Natural killer cell (primary cell): Measurements from ENCODE around the gene FAM120A. TPM values are rescaled to one million over a fixed set of nuclear protein-coding genes. Genes with fewer than 3 reads are reported as not detected.

Experiments used
- ATAC-seq, 3 donors: fragments of 150-1000 bp in 2 of 3; fragments of 200-7000 bp in 1 of 3; cut with Tn5 transposase; 1 replicate in 1 of 3; 2 replicates in 2 of 3; pipeline ENCODE4 v1.10.0; 2021; ENCODE audit warnings: mild to moderate bottlenecking in 2 of 3, moderate library complexity in 2 of 3
- DNase-seq, 2 donors: peaks; one replicate each; pipeline versions ENCODE4 v3.0.0 to v3.0.0-alpha.2; 2013 to 2021; ENCODE audit warnings: mixed read lengths in 1 of 2
- H3K27ac ChIP-seq: one replicate; pipeline ENCODE4 v1.5.1; 2013; ENCODE audit warnings: mild to moderate bottlenecking, low read length
- H3K27me3 ChIP-seq: one replicate; pipeline ENCODE4 v1.6.1; 2013; ENCODE audit warnings: low read length; ENCODE audit not compliant: control insufficient read depth, insufficient read depth
- H3K36me3 ChIP-seq: one replicate; pipeline ENCODE4 v1.6.1; 2013; ENCODE audit warnings: low read length; ENCODE audit not compliant: control insufficient read depth, insufficient read depth
- H3K4me1 ChIP-seq: one replicate; pipeline ENCODE4 v1.6.1; 2013; ENCODE audit warnings: low read length; ENCODE audit not compliant: control insufficient read depth, insufficient read depth
- H3K4me3 ChIP-seq: one replicate; pipeline ENCODE4 v1.5.1; 2013; ENCODE audit warnings: low read length
- H3K9me3 ChIP-seq: one replicate; pipeline ENCODE4 v1.6.1; 2013; ENCODE audit warnings: low read length; ENCODE audit not compliant: control insufficient read depth, insufficient read depth
- H3K27ac Mint-ChIP-seq, 2 donors: one replicate each; pipeline ENCODE4 v1.8.0; 2022; ENCODE audit warnings: mild to moderate bottlenecking in 2 of 2, mixed read lengths in 2 of 2, moderate library complexity in 1 of 2
- H3K27me3 Mint-ChIP-seq, 2 donors: one replicate each; pipeline ENCODE4 v1.8.0; 2022; ENCODE audit warnings: low read depth in 2 of 2, mixed read lengths in 2 of 2
- H3K36me3 Mint-ChIP-seq: one replicate; pipeline ENCODE4 v1.8.0; 2022; ENCODE audit warnings: mixed read lengths
- H3K4me1 Mint-ChIP-seq, 2 donors: one replicate each; pipeline ENCODE4 v1.8.0; 2022; ENCODE audit warnings: mixed read lengths in 2 of 2
- H3K4me3 Mint-ChIP-seq: one replicate; pipeline ENCODE4 v1.8.0; 2022; ENCODE audit warnings: mild to moderate bottlenecking, moderate library complexity, mixed read lengths
- H3K9me3 Mint-ChIP-seq, 2 donors: one replicate each; pipeline ENCODE4 v1.8.0; 2022; ENCODE audit warnings: mixed read lengths in 2 of 2
- CTCF ChIP-seq: fragments of 200-600 bp; IDR thresholded peaks from one replicate; pipeline ENCODE4 v1.8.0; 2022; ENCODE audit warnings: antibody characterized with exemption
- WGBS: methylation state at CpG from one replicate; pipeline ENCODE4 v1.1.7; 2013; ENCODE audit warnings: missing lambda C conversion rate; ENCODE audit not compliant: insufficient coverage; 5-methylcytosine and 5-hydroxymethylcytosine counted together
- intact Hi-C: fragments of 100-400 bp; cut with micrococcal nuclease; formaldehyde crosslinking; loops from one replicate; pipeline ENCODE4 v1.14.2; 2022
- total RNA-seq, 4 donors: library from RNA; stranded (reverse); fragments of 120-200 nt in 1 of 4; gene quantifications; one replicate each; pipeline versions ENCODE4 v1.2.3 to v1.2.4, GENCODE V29; 2013 to 2022

Gene FAM120A
- total RNA-seq, 3 donors from 2014 or later (not counting 1 experiment from before 2014, with no cell fraction given) = 87.7 to 96.1 (median 91.5) TPM

DNA sequence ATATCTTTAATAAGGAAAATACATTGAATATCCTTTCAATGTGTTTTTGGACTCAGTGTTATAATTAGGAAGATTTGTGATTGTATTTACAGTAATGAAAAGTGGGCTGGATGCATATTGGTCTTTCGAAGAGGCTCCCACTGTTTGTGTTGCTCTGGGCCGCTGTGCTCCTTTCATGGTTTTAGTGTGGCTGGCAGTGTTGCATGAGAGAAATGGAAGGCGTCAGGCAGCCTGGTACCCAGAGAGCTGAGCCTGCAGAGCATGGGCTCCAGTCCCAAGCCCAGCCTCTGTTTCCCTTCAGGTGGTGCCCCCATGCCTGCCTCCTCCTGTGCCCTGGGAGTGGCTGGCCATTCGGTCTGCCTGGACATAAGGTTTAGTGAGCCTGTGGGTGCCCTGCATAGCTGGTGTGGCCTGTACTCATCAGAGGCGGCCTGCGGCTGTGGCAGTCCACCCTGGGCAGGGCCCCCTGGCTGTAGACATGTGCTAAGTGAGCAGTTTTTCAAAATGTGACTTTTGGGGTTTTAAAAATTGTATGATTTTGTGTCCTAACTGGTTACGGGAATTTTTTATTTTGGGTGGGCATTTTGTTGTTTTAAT is 29.3 kb downstream of the FAM120A start:
- no peaks in the 10 kb centered on the region for H3K27me3 Mint-ChIP-seq
- WGBS = 92% methylated on average over 7 of the region's 7 CpGs
- H3K9me3 Mint-ChIP-seq = no peaks in the 10 kb centered on the region
- H3K9me3 ChIP-seq = no peaks in the 10 kb centered on the region
- no peak overlapping the region for H3K4me3 Mint-ChIP-seq
- no peaks in the 10 kb centered on the region for H3K36me3 Mint-ChIP-seq
- peak overlapping the region in 1 of 2 donors; percentile 19 for H3K27ac Mint-ChIP-seq
- no peaks in the 10 kb centered on the region for H3K27me3 ChIP-seq
- H3K4me1 ChIP-seq = peaks cover 5% of the 10 kb centered on the region
- H3K36me3 ChIP-seq = peaks cover 24% of the 10 kb centered on the region
- DNase-seq = no peak
- TF ChIP-seq CTCF = no peak
- peaks cover 32 to 33% of the 10 kb centered on the region in 2 donors for H3K4me1 Mint-ChIP-seq
- intact Hi-C loops = no loop called here
- ATAC-seq = no peak
- no peak overlapping the region for H3K27ac ChIP-seq
- no peak overlapping the region for H3K4me3 ChIP-seq

- H3K27ac ChIP-seq = no peak overlapping the region
- H3K4me3 Mint-ChIP-seq = no peak overlapping the region
Observed at GRCh38 chr9:93483497-93483896, 32.0 kb downstream of the FAM120A start.

DNA sequence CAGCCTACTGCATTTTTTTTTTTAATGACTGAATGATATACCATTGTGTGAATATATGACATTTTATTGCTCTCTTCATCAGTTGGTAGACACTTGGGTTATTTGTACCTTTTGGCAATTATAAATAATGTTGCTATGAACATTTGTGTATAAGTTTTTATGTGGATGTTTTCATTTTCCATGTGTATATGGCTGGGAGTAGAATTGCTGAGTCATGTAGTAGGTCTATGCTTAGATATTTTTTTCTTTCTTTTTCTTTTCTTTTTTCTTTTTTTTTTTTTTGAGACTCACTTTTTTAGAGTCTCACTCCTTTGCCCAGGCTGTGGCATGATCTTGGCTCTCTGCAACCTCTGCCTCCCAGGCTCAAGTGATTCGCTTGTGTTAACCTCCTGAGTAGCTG is 34.8 kb downstream of the FAM120A start:
- H3K27ac Mint-ChIP-seq = peak overlapping the region; percentile 41 to 48
- Histone ChIP-seq H3K9me3 (no peaks in the 10 kb centered on the region), H3K27me3 (no peaks in the 10 kb centered on the region), H3K4me1 (no peaks in the 10 kb centered on the region), H3K4me3 (no peak overlapping the region), H3K27ac (no peak overlapping the region), H3K36me3 (peaks cover 9% of the 10 kb centered on the region)
- 100% methylated on average over 1 of the region's 1 CpG for WGBS
- no peaks in the 10 kb centered on the region for H3K27me3 Mint-ChIP-seq
- peaks cover 49 to 50% of the 10 kb centered on the region in 2 donors for H3K4me1 Mint-ChIP-seq
- TF ChIP-seq CTCF = no peak
- H3K36me3 Mint-ChIP-seq = no peaks in the 10 kb centered on the region
- H3K4me3 Mint-ChIP-seq = no peak overlapping the region
- DNase-seq (no peak), ATAC-seq (no peak)
- intact Hi-C loops = no loop called here
- no peaks in the 10 kb centered on the region for H3K9me3 Mint-ChIP-seq

More at GRCh38 chr9:93483497-93483896, 32.0 kb downstream of the FAM120A start:
- ATAC-seq (no peak), DNase-seq (no peak)
- no peaks in the 10 kb centered on the region for H3K9me3 Mint-ChIP-seq
- Histone ChIP-seq H3K36me3 (peaks cover 16% of the 10 kb centered on the region), H3K9me3 (no peaks in the 10 kb centered on the region), H3K4me3 (no peak overlapping the region), H3K4me1 (peaks cover 5% of the 10 kb centered on the region), H3K27me3 (no peaks in the 10 kb centered on the region)
- WGBS = 100% methylated on average over 2 of the region's 2 CpGs
- no peak for TF ChIP-seq CTCF
- H3K4me1 Mint-ChIP-seq = peaks cover 45 to 53% of the 10 kb centered on the region in 2 donors
- H3K27me3 Mint-ChIP-seq = no peaks in the 10 kb centered on the region
- H3K36me3 Mint-ChIP-seq = no peaks in the 10 kb centered on the region
- intact Hi-C loops = no loop called here
- H3K27ac Mint-ChIP-seq = no peak overlapping the region

- peak overlapping the region in 1 of 2 donors; percentile 18 for H3K27ac Mint-ChIP-seq
- no peak for TF ChIP-seq CTCF
- no peaks in the 10 kb centered on the region for H3K27me3 ChIP-seq
- H3K27me3 Mint-ChIP-seq = no peaks in the 10 kb centered on the region
- peaks cover 46 to 50% of the 10 kb centered on the region in 2 donors for H3K4me1 Mint-ChIP-seq
- H3K36me3 Mint-ChIP-seq = no peaks in the 10 kb centered on the region
- H3K9me3 ChIP-seq = no peaks in the 10 kb centered on the region
- no peak overlapping the region for H3K27ac ChIP-seq
- intact Hi-C loops = no loop called here
- peaks cover 9% of the 10 kb centered on the region for H3K36me3 ChIP-seq
- no peak for DNase-seq
- no peaks in the 10 kb centered on the region for H3K4me1 ChIP-seq
- no peak overlapping the region for H3K4me3 ChIP-seq
- H3K4me3 Mint-ChIP-seq = no peak overlapping the region
- no peaks in the 10 kb centered on the region for H3K9me3 Mint-ChIP-seq
- no peak for ATAC-seq
- 93% methylated on average over 5 of the region's 5 CpGs for WGBS
Observed at GRCh38 chr9:93488244-93488643, 36.8 kb downstream of the FAM120A start.
